Smooth muscle cell (in vitro differentiated cells): Measurements from ENCODE around the gene PXDC1. TPM values are rescaled to one million over a fixed set of nuclear protein-coding genes. Genes with fewer than 3 reads are reported as not detected.

ENCODE experiments used
- DNase-seq: peaks from one replicate; lab custom pipeline; 2025; ENCODE audit not compliant: unreplicated experiment; lab: John Stamatoyannopoulos, UW
- H2AFZ ChIP-seq: fragments of 200-600 bp; sonication (generic); 2 replicates; pipeline ENCODE4 v1.6.0; 2016; ENCODE audit warnings: antibody characterized with exemption, low read depth, mild to moderate bottlenecking
- H3F3A ChIP-seq: fragments of 200-600 bp; sonication (generic); 2 replicates; pipeline ENCODE4 v1.6.0; 2017; ENCODE audit warnings: antibody characterized with exemption, low read depth
- H3K27ac ChIP-seq: fragments of 200-600 bp; sonication (generic); 2 replicates; pipeline ENCODE4 v1.5.1; 2016; ENCODE audit warnings: low read depth, mild to moderate bottlenecking
- H3K27me3 ChIP-seq: fragments of 200-600 bp; sonication (generic); 2 replicates; pipeline ENCODE4 v1.6.1; 2016; ENCODE audit warnings: low read depth, mild to moderate bottlenecking
- H3K36me3 ChIP-seq: fragments of 200-600 bp; sonication (generic); 2 replicates; pipeline ENCODE4 v1.5.1; 2016; ENCODE audit warnings: low read depth
- H3K4me1 ChIP-seq: fragments of 200-600 bp; sonication (generic); 2 replicates; pipeline ENCODE4 v1.5.1; 2016; ENCODE audit warnings: low read depth
- H3K4me2 ChIP-seq: fragments of 200-600 bp; sonication (generic); 2 replicates; pipeline ENCODE4 v1.6.0; 2016; ENCODE audit warnings: mild to moderate bottlenecking
- H3K4me3 ChIP-seq: fragments of 200-600 bp; sonication (generic); 2 replicates; pipeline ENCODE4 v1.5.1; 2016; ENCODE audit warnings: mild to moderate bottlenecking
- H3K79me2 ChIP-seq: fragments of 200-600 bp; sonication (generic); 2 replicates; pipeline ENCODE4 v1.6.0; 2016; ENCODE audit warnings: low read depth, mild to moderate bottlenecking
- H3K9ac ChIP-seq: fragments of 200-600 bp; sonication (generic); 2 replicates; pipeline ENCODE4 v1.6.0; 2016; ENCODE audit warnings: low read depth
- H3K9me3 ChIP-seq: fragments of 200-600 bp; sonication (generic); replicated peaks from 2 replicates; pipeline ENCODE4 v1.5.1; 2016; ENCODE audit warnings: low read depth
- H4K20me1 ChIP-seq: fragments of 200-600 bp; sonication (generic); 2 replicates; pipeline ENCODE4 v1.6.0; 2016; ENCODE audit warnings: low read depth
- CTCF ChIP-seq: fragments of 200-600 bp; sonication (generic); IDR thresholded peaks from 2 replicates; pipeline ENCODE4 v1.5.1; 2017; ENCODE audit warnings: borderline replicate concordance, mild to moderate bottlenecking, antibody characterized with exemption; ENCODE audit not compliant: insufficient read depth, poor library complexity, severe bottlenecking
- WGBS: methylation state at CpG from one replicate; pipeline ENCODE4 v1.1.7; 2016; ENCODE audit warnings: low lambda C conversion rate; 5-methylcytosine and 5-hydroxymethylcytosine counted together
- polyA plus RNA-seq: library from polyadenylated mRNA; unstranded; fragments of >200 nt; fragmentation: Nextera tagmentation; extraction: Ambion mirVana; gene quantifications from 2 replicates; pipeline ENCODE4 v1.2.1, GENCODE V29; 2016
- total RNA-seq: library from RNA; depleted of rRNA; stranded (reverse); fragments of >200 nt; gene quantifications from 2 replicates; pipeline ENCODE4 v1.2.3, GENCODE V29; 2014

Gene PXDC1
- total and polyA plus RNA-seq, 2 experiments from 2014 or later = 49.1 to 78.6 TPM

- H3K4me3 ChIP-seq = no peak overlapping the region
- H3K27ac ChIP-seq = no peak overlapping the region
- H3F3A ChIP-seq = peaks cover 3% of the 10 kb centered on the region
- TF ChIP-seq CTCF = no peak
- H2AFZ ChIP-seq = no peak overlapping the region
- 94% methylated on average over 25 of the region's 25 CpGs for WGBS
- H3K36me3 ChIP-seq = peaks cover 25% of the 10 kb centered on the region
- no peaks in the 10 kb centered on the region for H3K27me3 ChIP-seq
- H3K79me2 ChIP-seq = peaks cover 97% of the 10 kb centered on the region
- DNase-seq = no peak
- no peak overlapping the region for H3K4me2 ChIP-seq
- no peaks in the 10 kb centered on the region for H3K4me1 ChIP-seq
- H4K20me1 ChIP-seq = peaks cover 100% of the 10 kb centered on the region
- H3K9me3 ChIP-seq = no peaks in the 10 kb centered on the region
- H3K9ac ChIP-seq = no peak overlapping the region
These were observed 14.2 kb downstream of the PXDC1 start for GRCh38 chr6:3737149-3737830.

- Histone ChIP-seq H3K9ac (no peak overlapping the region), H3K36me3 (peaks cover 25% of the 10 kb centered on the region), H3K4me1 (no peaks in the 10 kb centered on the region), H3K4me2 (no peak overlapping the region), H3K9me3 (no peaks in the 10 kb centered on the region), H3K4me3 (no peak overlapping the region), H3K27ac (no peak overlapping the region), H3K79me2 (peaks cover 96% of the 10 kb centered on the region), H3K27me3 (no peaks in the 10 kb centered on the region), H3F3A (peaks cover 9% of the 10 kb centered on the region), H4K20me1 (peaks cover 100% of the 10 kb centered on the region), H2AFZ (no peak overlapping the region)
- TF ChIP-seq CTCF = no peak
- DNase-seq = no peak
- WGBS = 97% methylated on average over 5 of the region's 5 CpGs
These were observed 16.4 kb downstream of the PXDC1 start for GRCh38 chr6:3735029-3735605.

- H3K36me3 ChIP-seq = peaks cover 25% of the 10 kb centered on the region
- H3K4me3 ChIP-seq = no peak overlapping the region
- H3F3A ChIP-seq = peaks cover 9% of the 10 kb centered on the region
- no peaks in the 10 kb centered on the region for H3K4me1 ChIP-seq
- H3K4me2 ChIP-seq = no peak overlapping the region
- peaks cover 100% of the 10 kb centered on the region for H4K20me1 ChIP-seq
- no peaks in the 10 kb centered on the region for H3K27me3 ChIP-seq
- H3K9ac ChIP-seq = no peak overlapping the region
- no peak for DNase-seq
- no peak for TF ChIP-seq CTCF
- H3K27ac ChIP-seq = no peak overlapping the region
- peaks cover 96% of the 10 kb centered on the region for H3K79me2 ChIP-seq
- no peak overlapping the region for H2AFZ ChIP-seq
- WGBS = 94% methylated on average over 10 of the region's 10 CpGs
- H3K9me3 ChIP-seq = no peaks in the 10 kb centered on the region
These were observed 17.5 kb downstream of the PXDC1 start for GRCh38 chr6:3734023-3734422.
